Effector memory CD4-positive, alpha-beta T cell (primary cell): ENCODE data around the gene UXS1.

Source experiments
- DNase-seq, 3 donors: peaks; one replicate each; pipeline ENCODE4 v3.0.0-alpha.2; 2020
- H3K27ac ChIP-seq: 2 replicates; pipeline ENCODE4 v1.7.0; 2013; ENCODE audit warnings: mild to moderate bottlenecking, low read length, moderate library complexity; ENCODE audit not compliant: insufficient read depth, poor library complexity, severe bottlenecking
- H3K27me3 ChIP-seq: replicated peaks from 2 replicates; pipeline ENCODE4 v1.7.0; 2013; ENCODE audit warnings: mild to moderate bottlenecking, low read length; ENCODE audit not compliant: insufficient read depth, control insufficient read depth, poor library complexity, severe bottlenecking
- H3K36me3 ChIP-seq: 2 replicates; pipeline ENCODE4 v1.7.0; 2013; ENCODE audit warnings: mild to moderate bottlenecking, low read length, moderate library complexity; ENCODE audit not compliant: control insufficient read depth, insufficient read depth
- H3K4me1 ChIP-seq: 2 replicates; pipeline ENCODE4 v1.7.0; 2013; ENCODE audit warnings: low read length, mild to moderate bottlenecking; ENCODE audit not compliant: control insufficient read depth, insufficient read depth, poor library complexity, severe bottlenecking
- H3K4me3 ChIP-seq: 2 replicates; pipeline ENCODE4 v1.7.0; 2013; ENCODE audit warnings: low read length, low read depth, mild to moderate bottlenecking; ENCODE audit not compliant: insufficient read depth, poor library complexity, severe bottlenecking
- H3K9me3 ChIP-seq: 2 replicates; pipeline ENCODE4 v1.7.0; 2013; ENCODE audit warnings: mild to moderate bottlenecking, low read length, moderate library complexity; ENCODE audit not compliant: control insufficient read depth

The UXS1 gene

GRCh38 chr2:106126295-106126694 is 67.8 kb downstream of the UXS1 start:
- H3K27ac ChIP-seq, result no peak overlapping the region
- H3K9me3 ChIP-seq, result no peaks in the 10 kb centered on the region
- H3K27me3 ChIP-seq, result no peaks in the 10 kb centered on the region
- H3K4me3 ChIP-seq, result no peak overlapping the region
- H3K4me1 ChIP-seq, result no peaks in the 10 kb centered on the region
- no peak for DNase-seq
- peaks cover 65% of the 10 kb centered on the region for H3K36me3 ChIP-seq

- no peak for DNase-seq
- H3K9me3 ChIP-seq, result no peaks in the 10 kb centered on the region
- H3K4me1 ChIP-seq, result no peaks in the 10 kb centered on the region
- peaks cover 71% of the 10 kb centered on the region for H3K36me3 ChIP-seq
- no peak overlapping the region for H3K4me3 ChIP-seq
- H3K27me3 ChIP-seq, result no peaks in the 10 kb centered on the region
- no peak overlapping the region for H3K27ac ChIP-seq
Measured at GRCh38 chr2:106124905-106125549, 69.1 kb downstream of the UXS1 start.

DNA sequence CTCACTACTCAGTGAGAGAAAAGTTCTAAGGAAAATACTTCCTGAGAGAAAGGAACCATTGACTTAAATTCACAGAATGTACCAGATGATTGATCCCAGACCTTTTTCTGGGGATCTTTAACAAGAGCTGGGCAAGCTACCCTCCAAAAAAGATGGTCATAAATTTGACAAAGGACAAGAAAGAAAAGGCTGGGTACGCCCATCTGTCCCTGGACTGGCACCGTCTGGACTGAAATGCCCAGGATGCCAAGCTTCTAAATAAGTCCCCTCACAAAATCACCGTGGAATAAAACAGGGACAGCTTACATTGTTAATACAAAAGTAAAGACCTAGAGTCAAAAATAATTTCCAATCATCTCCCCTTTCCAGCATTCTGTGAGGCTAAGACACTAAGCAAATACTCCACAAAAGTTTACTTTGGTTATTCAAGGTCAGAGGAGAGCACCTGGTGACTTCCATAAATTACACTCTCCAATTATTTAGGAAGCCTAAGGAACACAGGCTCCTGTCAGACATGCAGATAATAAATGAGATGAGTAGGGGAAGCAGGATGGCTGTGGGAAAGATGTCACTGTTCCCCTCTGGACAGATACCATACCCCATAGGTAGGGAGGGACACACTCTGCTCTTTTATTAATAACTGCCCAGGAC is 69.9 kb downstream of the UXS1 start:
- H3K27me3 ChIP-seq, result no peaks in the 10 kb centered on the region
- H3K4me1 ChIP-seq, result no peaks in the 10 kb centered on the region
- peaks cover 78% of the 10 kb centered on the region for H3K36me3 ChIP-seq
- H3K27ac ChIP-seq, result no peak overlapping the region
- H3K4me3 ChIP-seq, result no peak overlapping the region
- no peaks in the 10 kb centered on the region for H3K9me3 ChIP-seq
- DNase-seq, result no peak

GRCh38 chr2:106122157-106122556 is 71.9 kb downstream of the UXS1 start:
- no peak overlapping the region for H3K4me3 ChIP-seq
- peaks cover 68% of the 10 kb centered on the region for H3K36me3 ChIP-seq
- no peaks in the 10 kb centered on the region for H3K4me1 ChIP-seq
- H3K27ac ChIP-seq, result no peak overlapping the region
- H3K27me3 ChIP-seq, result no peaks in the 10 kb centered on the region
- H3K9me3 ChIP-seq, result no peaks in the 10 kb centered on the region
- DNase-seq, result no peak

GRCh38 chr2:106120432-106120831 is 73.7 kb downstream of the UXS1 start:
- no peak for DNase-seq

DNA sequence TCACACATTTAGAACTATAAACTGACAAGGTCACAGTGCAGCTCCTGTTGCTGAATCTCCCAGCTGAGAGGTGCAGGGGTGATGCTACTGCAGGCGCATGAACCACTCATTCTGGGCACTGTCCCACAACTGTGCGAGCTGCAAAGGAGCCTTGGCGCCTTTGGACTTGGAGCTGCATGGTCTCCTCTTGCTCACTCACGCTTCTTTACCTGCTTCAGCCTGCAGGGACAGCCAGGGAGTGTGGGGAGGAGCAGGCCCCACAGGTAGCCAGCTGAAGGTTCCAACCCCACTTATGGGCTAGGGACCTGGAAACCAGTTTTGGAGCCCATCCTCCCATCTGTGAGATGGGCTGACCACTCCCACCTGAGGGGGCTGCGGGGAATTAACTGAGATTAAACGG is 75.0 kb downstream of the UXS1 start:
- no peak overlapping the region for H3K4me3 ChIP-seq
- no peak for DNase-seq
- H3K4me1 ChIP-seq, result no peaks in the 10 kb centered on the region
- no peaks in the 10 kb centered on the region for H3K27me3 ChIP-seq
- no peaks in the 10 kb centered on the region for H3K9me3 ChIP-seq
- peaks cover 53% of the 10 kb centered on the region for H3K36me3 ChIP-seq
- H3K27ac ChIP-seq, result no peak overlapping the region

More at GRCh38 chr2:106120432-106120831, 73.7 kb downstream of the UXS1 start:
- Histone ChIP-seq H3K9me3 (no peaks in the 10 kb centered on the region), H3K4me1 (no peaks in the 10 kb centered on the region), H3K27me3 (no peaks in the 10 kb centered on the region), H3K27ac (no peak overlapping the region), H3K4me3 (no peak overlapping the region), H3K36me3 (peaks cover 55% of the 10 kb centered on the region)

DNA sequence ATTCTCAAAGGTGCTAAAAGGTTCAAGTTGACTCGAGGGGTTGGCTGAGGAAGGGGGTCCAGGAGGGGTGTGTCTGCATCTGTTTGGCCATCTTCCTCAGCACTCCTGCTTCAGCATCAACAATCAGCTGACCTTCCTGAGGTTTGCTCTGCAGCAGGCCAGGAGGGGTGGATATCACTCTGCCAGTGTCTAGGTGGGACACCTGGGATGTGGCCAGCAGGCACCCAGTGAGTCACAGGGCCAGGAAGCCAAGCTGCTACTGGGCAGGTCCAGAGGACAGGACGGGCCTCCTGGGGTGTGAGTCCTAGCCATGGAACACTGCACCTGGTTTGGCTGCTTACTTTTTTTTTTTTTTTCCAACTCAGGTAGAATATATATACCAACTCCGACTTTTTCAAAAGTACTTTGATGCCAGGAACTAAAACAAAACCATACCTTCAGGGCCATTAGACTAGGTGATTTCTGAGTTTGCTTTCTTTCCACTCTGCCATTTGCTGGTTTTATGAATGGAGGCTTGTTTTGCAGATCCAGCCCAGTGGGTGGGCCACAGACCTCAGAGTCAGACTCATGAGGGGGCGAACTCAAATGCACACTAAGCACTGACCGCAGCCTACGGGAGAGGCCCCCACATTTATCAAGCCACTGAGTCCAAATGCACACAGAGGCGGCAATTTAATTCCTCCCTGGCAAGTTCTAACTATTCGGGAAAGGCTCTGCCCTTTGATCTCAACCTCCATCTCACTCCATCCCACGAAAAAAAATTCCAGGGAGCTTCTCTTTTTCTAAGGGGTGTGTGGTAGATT is 76.0 kb downstream of the UXS1 start:
- H3K27ac ChIP-seq, result no peak overlapping the region
- H3K36me3 ChIP-seq, result peaks cover 53% of the 10 kb centered on the region
- no peak for DNase-seq
- H3K4me1 ChIP-seq, result no peaks in the 10 kb centered on the region
- no peaks in the 10 kb centered on the region for H3K27me3 ChIP-seq
- H3K9me3 ChIP-seq, result no peaks in the 10 kb centered on the region
- H3K4me3 ChIP-seq, result no peak overlapping the region

- DNase-seq, result no peak
- H3K9me3 ChIP-seq, result no peaks in the 10 kb centered on the region
- H3K4me3 ChIP-seq, result no peak overlapping the region
- no peaks in the 10 kb centered on the region for H3K4me1 ChIP-seq
- peaks cover 52% of the 10 kb centered on the region for H3K36me3 ChIP-seq
- H3K27me3 ChIP-seq, result no peaks in the 10 kb centered on the region
- H3K27ac ChIP-seq, result no peak overlapping the region
Measured at GRCh38 chr2:106117347-106117746, 76.8 kb downstream of the UXS1 start.

DNA sequence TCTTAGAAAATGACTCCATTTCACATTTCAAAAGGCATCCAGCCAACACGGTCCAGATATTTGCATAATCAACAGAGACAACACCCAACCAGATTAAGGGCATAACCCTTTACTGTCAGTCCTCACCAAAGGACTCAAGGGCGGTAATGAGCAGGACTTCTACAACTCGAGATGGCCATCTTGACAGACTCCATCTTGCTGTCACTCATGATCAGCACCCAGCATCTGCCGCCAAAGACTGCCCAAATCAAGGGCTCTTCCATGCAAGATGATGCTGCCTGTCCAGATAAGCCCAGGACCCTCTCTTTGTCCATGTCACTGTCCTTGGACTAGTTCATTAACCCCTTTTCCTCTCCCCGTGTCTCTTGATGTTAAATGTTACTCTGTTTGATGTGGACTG is 77.9 kb downstream of the UXS1 start:
- Histone ChIP-seq H3K27ac (no peak overlapping the region), H3K36me3 (peaks cover 55% of the 10 kb centered on the region), H3K27me3 (no peaks in the 10 kb centered on the region), H3K4me1 (no peaks in the 10 kb centered on the region), H3K4me3 (no peak overlapping the region), H3K9me3 (no peaks in the 10 kb centered on the region)
- DNase-seq, result no peak

DNA sequence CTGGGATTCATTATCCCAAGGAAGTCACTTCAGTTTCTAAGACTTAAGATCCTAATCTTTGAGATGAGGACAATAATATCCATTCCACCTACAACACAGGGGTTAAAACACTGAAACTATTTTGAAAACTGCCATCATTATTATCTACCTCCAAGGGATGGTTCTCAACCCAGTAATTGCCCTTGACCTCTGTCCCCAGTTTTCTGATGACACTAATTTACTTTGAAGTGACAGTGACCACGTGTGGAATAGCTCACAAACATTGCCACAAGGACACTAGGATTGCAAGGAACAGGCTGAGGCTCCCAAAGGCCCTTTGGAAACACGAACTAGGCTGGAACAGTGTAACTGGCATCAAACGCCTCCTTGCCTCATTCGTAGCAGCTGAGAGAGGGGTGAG is 78.4 kb downstream of the UXS1 start:
- DNase-seq, result no peak
- H3K27ac ChIP-seq, result no peak overlapping the region
- no peak overlapping the region for H3K4me3 ChIP-seq
- no peaks in the 10 kb centered on the region for H3K4me1 ChIP-seq
- peaks cover 60% of the 10 kb centered on the region for H3K36me3 ChIP-seq
- H3K27me3 ChIP-seq, result no peaks in the 10 kb centered on the region
- H3K9me3 ChIP-seq, result no peaks in the 10 kb centered on the region
